GM04504 (cell line): Measurements from ENCODE around the gene MUSTN1.

ENCODE experiments used
- DNase-seq: peaks from one replicate; pipeline ENCODE4 v3.0.0-alpha.2; 2012; ENCODE audit warnings: low read depth

MUSTN1 gene

GRCh38 chr3:52786330-52787215, 48.2 kb downstream of the MUSTN1 start:
- no peak for DNase-seq

- DNase-seq: no peak
Measured at GRCh38 chr3:52784931-52785590, 49.8 kb downstream of the MUSTN1 start.

GRCh38 chr3:52784021-52784621, 50.7 kb downstream of the MUSTN1 start:
- DNase-seq: no peak

DNA sequence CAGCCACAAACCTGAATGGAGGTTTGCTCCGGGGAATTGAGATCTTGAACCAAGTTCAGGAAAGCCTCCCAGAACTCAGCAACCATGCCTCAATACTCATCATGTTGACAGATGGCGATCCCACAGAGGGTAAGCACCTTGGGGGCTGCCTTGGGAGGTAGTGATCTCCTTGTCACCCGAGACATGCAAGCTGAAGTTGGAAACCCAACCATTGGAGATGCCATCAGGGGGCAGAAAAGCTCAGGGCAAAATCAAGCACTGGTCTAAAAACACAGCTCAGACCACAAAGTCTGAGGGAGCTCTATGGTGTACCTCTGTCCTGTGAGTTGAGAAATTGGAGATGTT, 51.6 kb downstream of the MUSTN1 start:
- DNase-seq: no peak
